Measurements from ENCODE around the gene CMAS.

GRCh38 chr12:22044391-22044790, 1.6 kb upstream of the CMAS start:
- TF ChIP-seq, protein P1, sequence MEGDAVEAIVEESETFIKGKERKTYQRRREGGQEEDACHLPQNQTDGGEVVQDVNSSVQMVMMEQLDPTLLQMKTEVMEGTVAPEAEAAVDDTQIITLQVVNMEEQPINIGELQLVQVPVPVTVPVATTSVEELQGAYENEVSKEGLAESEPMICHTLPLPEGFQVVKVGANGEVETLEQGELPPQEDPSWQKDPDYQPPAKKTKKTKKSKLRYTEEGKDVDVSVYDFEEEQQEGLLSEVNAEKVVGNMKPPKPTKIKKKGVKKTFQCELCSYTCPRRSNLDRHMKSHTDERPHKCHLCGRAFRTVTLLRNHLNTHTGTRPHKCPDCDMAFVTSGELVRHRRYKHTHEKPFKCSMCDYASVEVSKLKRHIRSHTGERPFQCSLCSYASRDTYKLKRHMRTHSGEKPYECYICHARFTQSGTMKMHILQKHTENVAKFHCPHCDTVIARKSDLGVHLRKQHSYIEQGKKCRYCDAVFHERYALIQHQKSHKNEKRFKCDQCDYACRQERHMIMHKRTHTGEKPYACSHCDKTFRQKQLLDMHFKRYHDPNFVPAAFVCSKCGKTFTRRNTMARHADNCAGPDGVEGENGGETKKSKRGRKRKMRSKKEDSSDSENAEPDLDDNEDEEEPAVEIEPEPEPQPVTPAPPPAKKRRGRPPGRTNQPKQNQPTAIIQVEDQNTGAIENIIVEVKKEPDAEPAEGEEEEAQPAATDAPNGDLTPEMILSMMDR (IDR thresholded peaks at IDR 0.05): no peak
- TF ChIP-seq, protein P2, sequence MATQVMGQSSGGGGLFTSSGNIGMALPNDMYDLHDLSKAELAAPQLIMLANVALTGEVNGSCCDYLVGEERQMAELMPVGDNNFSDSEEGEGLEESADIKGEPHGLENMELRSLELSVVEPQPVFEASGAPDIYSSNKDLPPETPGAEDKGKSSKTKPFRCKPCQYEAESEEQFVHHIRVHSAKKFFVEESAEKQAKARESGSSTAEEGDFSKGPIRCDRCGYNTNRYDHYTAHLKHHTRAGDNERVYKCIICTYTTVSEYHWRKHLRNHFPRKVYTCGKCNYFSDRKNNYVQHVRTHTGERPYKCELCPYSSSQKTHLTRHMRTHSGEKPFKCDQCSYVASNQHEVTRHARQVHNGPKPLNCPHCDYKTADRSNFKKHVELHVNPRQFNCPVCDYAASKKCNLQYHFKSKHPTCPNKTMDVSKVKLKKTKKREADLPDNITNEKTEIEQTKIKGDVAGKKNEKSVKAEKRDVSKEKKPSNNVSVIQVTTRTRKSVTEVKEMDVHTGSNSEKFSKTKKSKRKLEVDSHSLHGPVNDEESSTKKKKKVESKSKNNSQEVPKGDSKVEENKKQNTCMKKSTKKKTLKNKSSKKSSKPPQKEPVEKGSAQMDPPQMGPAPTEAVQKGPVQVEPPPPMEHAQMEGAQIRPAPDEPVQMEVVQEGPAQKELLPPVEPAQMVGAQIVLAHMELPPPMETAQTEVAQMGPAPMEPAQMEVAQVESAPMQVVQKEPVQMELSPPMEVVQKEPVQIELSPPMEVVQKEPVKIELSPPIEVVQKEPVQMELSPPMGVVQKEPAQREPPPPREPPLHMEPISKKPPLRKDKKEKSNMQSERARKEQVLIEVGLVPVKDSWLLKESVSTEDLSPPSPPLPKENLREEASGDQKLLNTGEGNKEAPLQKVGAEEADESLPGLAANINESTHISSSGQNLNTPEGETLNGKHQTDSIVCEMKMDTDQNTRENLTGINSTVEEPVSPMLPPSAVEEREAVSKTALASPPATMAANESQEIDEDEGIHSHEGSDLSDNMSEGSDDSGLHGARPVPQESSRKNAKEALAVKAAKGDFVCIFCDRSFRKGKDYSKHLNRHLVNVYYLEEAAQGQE (IDR thresholded peaks at IDR 0.05; ENCODE audit: insufficient read depth in 1 of 2, low read depth in 2 of 2, low read length in 1 of 2): no peak

Data from Panc1 (cell line).